Heart right ventricle (tissue), 16 donors: ENCODE data around the gene ABHD17C. TPM values are rescaled to one million over a fixed set of nuclear protein-coding genes. Genes with fewer than 3 reads are reported as not detected.

Experiments used
- ATAC-seq, 8 donors: fragments of 200-7000 bp; cut with Tn5 transposase; one replicate each; pipeline ENCODE4 v1.9.1; 2020; ENCODE audit warnings: mild to moderate bottlenecking in 8 of 8, moderate library complexity in 8 of 8, moderate number of reproducible peaks in 1 of 8
- DNase-seq, 2 donors: peaks; one replicate each; pipeline ENCODE4 v3.0.0-alpha.2; 2020
- H3K27ac ChIP-seq, 10 donors: fragments of 200-600 bp; sonication (generic) in 2 of 10; one replicate each; pipeline versions ENCODE4 v1.5.0 to v1.8.0; 2020 to 2022; ENCODE audit warnings: mild to moderate bottlenecking in 3 of 10
- H3K27me3 ChIP-seq, 7 donors: fragments of 200-600 bp; one replicate each; pipeline ENCODE4 v1.8.0; 2021 to 2022; ENCODE audit warnings: mild to moderate bottlenecking in 2 of 7
- H3K36me3 ChIP-seq, 9 donors: fragments of 200-600 bp; sonication (generic) in 1 of 9; one replicate each; pipeline versions ENCODE4 v1.5.0 to v1.8.0; 2020 to 2022; ENCODE audit warnings: mild to moderate bottlenecking in 2 of 9
- H3K4me1 ChIP-seq, 9 donors: fragments of 200-600 bp; sonication (generic) in 1 of 9; one replicate each; pipeline versions ENCODE4 v1.5.0 to v1.8.0; 2020 to 2022; ENCODE audit warnings: mild to moderate bottlenecking in 4 of 9
- H3K4me3 ChIP-seq, 10 donors: fragments of 200-600 bp; sonication (generic) in 2 of 10; one replicate each; pipeline versions ENCODE4 v1.5.0 to v1.8.0; 2020 to 2022; ENCODE audit warnings: mild to moderate bottlenecking in 7 of 10, moderate library complexity in 2 of 10
- H3K9me3 ChIP-seq, 11 donors: fragments of 200-600 bp in 10 of 11; sonication (generic) in 2 of 11; one replicate each; pipeline versions ENCODE4 v1.5.0 to v1.8.0; 2013 to 2022; ENCODE audit warnings: mild to moderate bottlenecking in 2 of 11, control low read depth in 1 of 11, moderate library complexity in 1 of 11
- CTCF ChIP-seq, 9 donors: fragments of 200-600 bp; sonication (generic) in 2 of 9; IDR thresholded peaks; one replicate each; pipeline versions ENCODE4 v1.5.0 to v1.8.0; 2021 to 2022; ENCODE audit warnings: antibody characterized with exemption in 9 of 9, mild to moderate bottlenecking in 5 of 9, moderate library complexity in 1 of 9
- WGBS, 2 donors: extraction: QIAGEN DNeasy Blood & Tissue Kit; methylation state at CpG; one replicate each; pipeline ENCODE4 v1.1.7; 2013; ENCODE audit warnings: inconsistent platforms in 1 of 2; 5-methylcytosine and 5-hydroxymethylcytosine counted together
- intact Hi-C, 10 donors: fragments of 100-400 bp; cut with DNase I; formaldehyde crosslinking; loops; one replicate each; pipeline versions ENCODE4 v1.11.1 to v1.14.2; 2022
- polyA plus RNA-seq, 2 donors: library from polyadenylated mRNA; stranded (reverse); fragments of 200-250 nt; gene quantifications; one replicate each; pipeline ENCODE4 v1.2.3, GENCODE V29; 2013
- total RNA-seq, 10 donors: library from RNA; stranded (reverse); fragmentation: NEBNext Ultra II Directional in 3 of 10; extraction: Animal tissue kit (Norgen Biotek cat#: 25700) in 3 of 10; gene quantifications; one replicate each; pipeline versions ENCODE4 v1.2.1 to v1.2.4, GENCODE V29; 2021 to 2023
- donor health status: Arrhythmogenic right ventricular cardiomyopathy.
- donor health status: ischemic (EF 13 %, LVEDD 7.1; RV severe dilation, severe dysfunction).
- donor health status: healthy with polysubstance abuse.
- donor health status: DM: no; HTN: yes; CAD: no.
- donor health status: DM: no; HTN: no; CAD: no.
- donor health status: ischemic (EF 25% LVEDD 6.9; RV normal size, moderate dysfunction).
- donor health status: ischemic (EF 25% LVEDD 5.7; RV mildly dilated, moderate dysfunction).
- donor health status: healthy.
- donor health status: DM: yes; HTN: yes; CAD: no.
- donor health status: Ischemic cardiomyopathy.
- donor health status: ischemic (EF 35%, LVEDD 5.7; RV mildly dilated, moderate dysfunction).
- donor health status: nonischemic (EF 11% LVEDD 7.7; RV severe dilation, severe dysfunction).
- donor health status: DM: yes; HTN: yes; CAD: no.
- donor health status: PGD.
- donor health status: ischemic (EF 29% LVEDD 5.4; RV normal size, mild dysfunction).
- donor health status: nonischemic (EF 23%, LVEDD 6.1; RV moderate dilation, normal function).

ABHD17C gene
- total and polyA plus RNA-seq, 12 donors, result 2.3 to 8.5 (median 4.2) TPM

GRCh38 chr15:80744826-80745225 lies 49.7 kb downstream of the ABHD17C start:
- no peak for DNase-seq
- H3K27me3 ChIP-seq, result no peaks in the 10 kb centered on the region
- intact Hi-C loops, result no loop called here
- no peak for ATAC-seq
- TF ChIP-seq CTCF (IDR thresholded peaks at IDR 0.05), result no peak
- H3K9me3 ChIP-seq, result peaks cover 0 to 6% (median 0%) of the 10 kb centered on the region in 11 donors
- WGBS, 2 donors, result 10 to 16% methylated on average over 1 of the region's 1 CpG
- no peak overlapping the region for H3K27ac ChIP-seq
- no peak overlapping the region for H3K4me3 ChIP-seq
- no peaks in the 10 kb centered on the region for H3K4me1 ChIP-seq
- H3K36me3 ChIP-seq, result peaks cover 0 to 4% (median 0%) of the 10 kb centered on the region in 9 donors

- Histone ChIP-seq H3K27me3 (no peaks in the 10 kb centered on the region), H3K27ac (no peak overlapping the region), H3K36me3 (peaks cover 0 to 13% (median 0%) of the 10 kb centered on the region in 9 donors), H3K9me3 (peaks cover 0 to 6% (median 0%) of the 10 kb centered on the region in 11 donors), H3K4me3 (no peak overlapping the region), H3K4me1 (no peaks in the 10 kb centered on the region)
- intact Hi-C loops, result no loop called here
- 95 to 97% methylated on average over 1 of the region's 1 CpG for WGBS, 2 donors
- DNase-seq (no peak), ATAC-seq (no peak)
- no peak for TF ChIP-seq CTCF (IDR thresholded peaks at IDR 0.05)
Observed at GRCh38 chr15:80745888-80746287, 50.8 kb downstream of the ABHD17C start.

GRCh38 chr15:80747317-80748053 lies 52.4 kb downstream of the ABHD17C start:
- H3K27me3 ChIP-seq, result no peaks in the 10 kb centered on the region
- ATAC-seq (no peak), DNase-seq (no peak)
- H3K9me3 ChIP-seq, result peaks cover 0 to 6% (median 0%) of the 10 kb centered on the region in 11 donors
- no peak overlapping the region for H3K27ac ChIP-seq
- H3K36me3 ChIP-seq, result peaks cover 0 to 16% (median 0%) of the 10 kb centered on the region in 9 donors
- H3K4me1 ChIP-seq, result no peaks in the 10 kb centered on the region
- 56 to 57% methylated on average over 16 of the region's 16 CpGs for WGBS, 2 donors
- no peak for TF ChIP-seq CTCF (IDR thresholded peaks at IDR 0.05)
- H3K4me3 ChIP-seq, result no peak overlapping the region
- intact Hi-C loops, result no loop called here

GRCh38 chr15:80749589-80749988 lies 54.5 kb downstream of the ABHD17C start:
- Histone ChIP-seq H3K4me3 (no peak overlapping the region), H3K4me1 (no peaks in the 10 kb centered on the region), H3K36me3 (peaks cover 0 to 24% (median 0%) of the 10 kb centered on the region in 9 donors), H3K9me3 (peaks cover 0 to 6% (median 0%) of the 10 kb centered on the region in 11 donors), H3K27me3 (no peaks in the 10 kb centered on the region), H3K27ac (no peak overlapping the region)
- WGBS, 2 donors, result 95 to 96% methylated on average over 6 of the region's 6 CpGs
- no peak for ATAC-seq
- intact Hi-C loops, result no loop called here
- DNase-seq, result no peak
- no peak for TF ChIP-seq CTCF (IDR thresholded peaks at IDR 0.05)
